ENCODE results near the gene MDN1. TPM values are rescaled to one million over a fixed set of nuclear protein-coding genes. Genes with fewer than 3 reads are reported as not detected.

The MDN1 gene
- total and polyA plus RNA-seq, 2 of the 4 experiments (the other 2 are of a cell fraction), result 7.7 to 26.7 TPM

- dilution Hi-C loops (cut with HindIII; ENCODE audit: low sequenced_read_pairs, unreplicated experiment), result no loop called here
- Histone ChIP-seq H2BK20ac (ENCODE audit: low read depth, low read length) (no peak overlapping the region), H3K23ac (ENCODE audit: low read depth, low read length) (no peak overlapping the region), H3K27me3 (ENCODE audit: control insufficient read depth, insufficient read depth, low read length) (no peaks in the 10 kb centered on the region; the same call in 1 of the 2 replicates), H4K8ac (ENCODE audit: low read depth in 2 of 2, low read length in 2 of 2) (no peak overlapping the region), H3K27ac (ENCODE audit: insufficient read depth, low read length) (no peak overlapping the region), H4K91ac (ENCODE audit: insufficient read depth, low read depth, low read length) (no peak overlapping the region), H2AK9ac (replicated peaks; ENCODE audit: low read depth, low read length, poor library complexity) (no peak overlapping the region), H3K9me3 (ENCODE audit: control insufficient read depth, insufficient read depth, low read length) (no peaks in the 10 kb centered on the region), H2BK15ac (ENCODE audit: low read depth, low read length) (no peak overlapping the region), H3K79me1 (ENCODE audit: low read depth in 1 of 2, low read length in 2 of 2) (no peaks in the 10 kb centered on the region), H3K4ac (ENCODE audit: low read depth, low read length) (no peak overlapping the region), H3K18ac (ENCODE audit: low read depth, low read length) (no peak overlapping the region), H4K20me1 (ENCODE audit: insufficient read depth, low read length) (no peaks in the 10 kb centered on the region), H3K4me3 (ENCODE audit: insufficient read depth, low read depth, low read length) (no peak overlapping the region), H2BK120ac (ENCODE audit: low read depth, low read length) (no peak overlapping the region), H4K5ac (ENCODE audit: low read depth, low read length) (no peak overlapping the region), H3K56ac (ENCODE audit: extremely low read depth, insufficient read depth, low read length) (no peak overlapping the region), H2AFZ (replicated peaks; ENCODE audit: low read length, poor library complexity) (no peak overlapping the region), H3K14ac (replicated peaks; ENCODE audit: low read depth, low read length) (no peak overlapping the region), H3K4me2 (ENCODE audit: low read depth, low read length) (no peak overlapping the region), H3K9ac (ENCODE audit: low read depth, low read length) (no peak overlapping the region), H2AK5ac (ENCODE audit: low read depth, low read length) (no peak overlapping the region), H2BK5ac (ENCODE audit: low read depth, low read length, poor library complexity, severe bottlenecking) (no peak overlapping the region), H3K36me3 (ENCODE audit: control insufficient read depth, insufficient read depth, low read length) (no peaks in the 10 kb centered on the region), H3K9me1 (ENCODE audit: insufficient read depth, low read length) (0 out of 2 replicates have a peak, but pooled peaks cover 6% of the 10 kb centered on the region), H3K4me1 (ENCODE audit: control insufficient read depth, insufficient read depth, low read length) (no peaks in the 10 kb centered on the region)
- TF ChIP-seq NFE2L2 (IDR thresholded peaks at IDR 0.05; ENCODE audit: low read depth, low read length), result no peak
- TF ChIP-seq RFX5 (IDR thresholded peaks at IDR 0.05; ENCODE audit: low read depth, low read length), result no peak
- no peak for TF ChIP-seq FOS (IDR thresholded peaks at IDR 0.05; ENCODE audit: low read depth, low read length)
- TF ChIP-seq POLR2A (IDR thresholded peaks at IDR 0.05; ENCODE audit: low read depth, low read length), result no peak
- no peak for TF ChIP-seq CTCF (conservative IDR thresholded peaks at IDR 0.05; ENCODE audit: low read depth, low read length)
- no peak for TF ChIP-seq MXI1 (IDR thresholded peaks at IDR 0.05; ENCODE audit: borderline replicate concordance, low read depth, low read length)
- no peak for TF ChIP-seq MAFK (IDR thresholded peaks at IDR 0.05; ENCODE audit: low read depth, low read length)
- TF ChIP-seq BHLHE40 (IDR thresholded peaks at IDR 0.05; ENCODE audit: low read depth, low read length), result no peak
- no peak for TF ChIP-seq MAZ (IDR thresholded peaks at IDR 0.05; ENCODE audit: borderline replicate concordance, low read depth, low read length)
- no peak for TF ChIP-seq SMC3 (IDR thresholded peaks at IDR 0.05; ENCODE audit: low read depth, low read length)
- no peak for TF ChIP-seq CEBPB (IDR thresholded peaks at IDR 0.05; ENCODE audit: low read depth, low read length)
- TF ChIP-seq RAD21 (IDR thresholded peaks at IDR 0.05; ENCODE audit: low read length), result no peak
- TF ChIP-seq RCOR1 (IDR thresholded peaks at IDR 0.05; ENCODE audit: insufficient replicate concordance, low read length), result no peak
- TF ChIP-seq USF2 (IDR thresholded peaks at IDR 0.05; ENCODE audit: low read depth, low read length), result no peak
- no peak for TF ChIP-seq ELK1 (IDR thresholded peaks at IDR 0.05; ENCODE audit: borderline replicate concordance, low read depth, low read length)
- no peak for TF ChIP-seq CHD1 (IDR thresholded peaks at IDR 0.05; ENCODE audit: low read depth, low read length)
- DNase-seq (no peak), ATAC-seq (ENCODE audit: low read depth) (no peak)
- 100% methylated on average over 1 of the region's 8 CpGs; no CpG with 5 or more reads in 1 of the 2 experiments for WGBS, 2 experiments (ENCODE audit: extremely low coverage in 2 of 2, insufficient read length in 1 of 2)
- POLR2A ChIA-PET (ENCODE audit: unreplicated experiment), result no interaction called here
- intact Hi-C loops (cut with micrococcal nuclease), result no loop called here
- CTCF ChIA-PET, result no interaction called here
- no TSS peak for BruUV-seq (replicated peaks)
- in situ Hi-C loops (cut with MboI; ENCODE audit: low sequenced_read_pairs), result loop anchor here (25.0 kb wide), 1 partner anchor 636 kb away; no protein-coding TSS in a partner anchor
Measured at GRCh38 chr6:89623749-89624148, 195.8 kb downstream of the MDN1 start.
